ENCODE measurements around the gene CDHR4. TPM values are rescaled to one million over a fixed set of nuclear protein-coding genes. Genes with fewer than 3 reads are reported as not detected.

Gene CDHR4
- total and polyA plus RNA-seq, 2 donors (not counting 1 experiment from before 2014, with no cell fraction given): 0.18 to 0.32 TPM

- WGBS (ENCODE audit: insufficient coverage): 93% methylated on average over 21 of the region's 24 CpGs
- Histone ChIP-seq H3K36me3 (replicated peaks in 1 of 2; ENCODE audit: control extremely low read depth in 1 of 2, control insufficient read depth in 1 of 2, extremely low read depth in 1 of 2, insufficient read depth in 2 of 2, low read length in 1 of 2) (no peaks in the 10 kb centered on the region), H3K9ac (ENCODE audit: low read length) (no peak overlapping the region), H3K4me2 (replicated peaks; ENCODE audit: low read depth, low read length, poor library complexity, severe bottlenecking) (no peak overlapping the region), H2AFZ (ENCODE audit: insufficient read depth, low read depth, low read length, poor library complexity, severe bottlenecking) (no peak overlapping the region), H3K79me2 (ENCODE audit: control insufficient read depth, insufficient read depth, low read length) (no peaks in the 10 kb centered on the region), H3K27me3 (replicated peaks in 1 of 4; ENCODE audit: control extremely low read depth in 1 of 4, control insufficient read depth in 3 of 4, insufficient read depth in 4 of 4, low read length in 3 of 4) (peaks cover 0 to 3% (median 0%) of the 10 kb centered on the region in 4 experiments), H3K9me3 (ENCODE audit: control extremely low read depth in 1 of 3, control insufficient read depth in 2 of 3, insufficient read depth in 1 of 3, low read length in 2 of 3) (no peaks in the 10 kb centered on the region), H3K4me1 (ENCODE audit: control insufficient read depth in 2 of 2, insufficient read depth in 2 of 2, low read length in 2 of 2) (peaks cover 0 to under 1% of the 10 kb centered on the region in 2 donors), H4K20me1 (ENCODE audit: control insufficient read depth, insufficient read depth, low read length, poor library complexity, severe bottlenecking) (no peaks in the 10 kb centered on the region), H3K4me3 (ENCODE audit: control extremely low read depth in 1 of 5, extremely low read depth in 1 of 5, insufficient read depth in 1 of 5, low read depth in 2 of 5, low read length in 4 of 5) (no peak overlapping the region), H3K27ac (ENCODE audit: low read length in 2 of 2) (no peak overlapping the region)
- TF ChIP-seq CTCF (IDR thresholded peaks at IDR 0.05) (no peak), EZH2 (IDR thresholded peaks at IDR 0.05; ENCODE audit: borderline replicate concordance, insufficient read depth, low read depth, low read length, poor library complexity, severe bottlenecking) (no peak)
- Mint-ChIP-seq H3K27ac (no peak overlapping the region), H3K4me1 (peaks cover 1% of the 10 kb centered on the region), H3K4me3 (no peak overlapping the region), H3K9me3 (ENCODE audit: insufficient read depth) (no peaks in the 10 kb centered on the region), H3K27me3 (no peaks in the 10 kb centered on the region)
- ChIA-PET POLR2A (no interaction called here), CTCF (no interaction called here)
- intact Hi-C loops (cut with micrococcal nuclease): no loop called here
- no peak for ATAC-seq (ENCODE audit: low read depth)
- no peak for DNase-seq
Measured at GRCh38 chr3:49794926-49795905, 4.5 kb downstream of the CDHR4 start.

GRCh38 chr3:49794431-49794830, 5.2 kb downstream of the CDHR4 start:
- TF ChIP-seq CTCF (IDR thresholded peaks at IDR 0.05): no peak
- TF ChIP-seq EZH2 (IDR thresholded peaks at IDR 0.05; ENCODE audit: borderline replicate concordance, insufficient read depth, low read depth, low read length, poor library complexity, severe bottlenecking): no peak
- ATAC-seq (ENCODE audit: low read depth) (no peak), DNase-seq (no peak)
- H4K20me1 ChIP-seq (ENCODE audit: control insufficient read depth, insufficient read depth, low read length, poor library complexity, severe bottlenecking): no peaks in the 10 kb centered on the region
- no peaks in the 10 kb centered on the region for H3K9me3 Mint-ChIP-seq (ENCODE audit: insufficient read depth)
- H3K4me2 ChIP-seq (replicated peaks; ENCODE audit: low read depth, low read length, poor library complexity, severe bottlenecking): no peak overlapping the region
- CTCF ChIA-PET: no interaction called here
- POLR2A ChIA-PET: interaction anchor here (0.6 kb wide), 1 partner anchor 20 kb away, joined by 7 read pairs; no protein-coding TSS in a partner anchor
- no peaks in the 10 kb centered on the region for H3K36me3 ChIP-seq (replicated peaks in 1 of 2; ENCODE audit: control extremely low read depth in 1 of 2, control insufficient read depth in 1 of 2, extremely low read depth in 1 of 2, insufficient read depth in 2 of 2, low read length in 1 of 2)
- H2AFZ ChIP-seq (ENCODE audit: insufficient read depth, low read depth, low read length, poor library complexity, severe bottlenecking): no peak overlapping the region
- H3K27me3 Mint-ChIP-seq: no peaks in the 10 kb centered on the region
- peaks cover 0 to 3% (median 0%) of the 10 kb centered on the region in 4 experiments for H3K27me3 ChIP-seq (replicated peaks in 1 of 4; ENCODE audit: control extremely low read depth in 1 of 4, control insufficient read depth in 3 of 4, insufficient read depth in 4 of 4, low read length in 3 of 4)
- no peak overlapping the region for H3K27ac ChIP-seq (ENCODE audit: low read length in 2 of 2)
- H3K9ac ChIP-seq (ENCODE audit: low read length): no peak overlapping the region
- no peak overlapping the region for H3K27ac Mint-ChIP-seq
- H3K9me3 ChIP-seq (ENCODE audit: control extremely low read depth in 1 of 3, control insufficient read depth in 2 of 3, insufficient read depth in 1 of 3, low read length in 2 of 3): no peaks in the 10 kb centered on the region
- peaks cover 5% of the 10 kb centered on the region for H3K4me1 Mint-ChIP-seq
- H3K79me2 ChIP-seq (ENCODE audit: control insufficient read depth, insufficient read depth, low read length): no peaks in the 10 kb centered on the region
- no peak overlapping the region for H3K4me3 Mint-ChIP-seq
- intact Hi-C loops (cut with micrococcal nuclease): no loop called here
- peaks cover 0 to 8% of the 10 kb centered on the region in 2 donors for H3K4me1 ChIP-seq (ENCODE audit: control insufficient read depth in 2 of 2, insufficient read depth in 2 of 2, low read length in 2 of 2)
- 78% methylated on average over 4 of the region's 4 CpGs for WGBS (ENCODE audit: insufficient coverage)
- no peak overlapping the region for H3K4me3 ChIP-seq (ENCODE audit: control extremely low read depth in 1 of 5, extremely low read depth in 1 of 5, insufficient read depth in 1 of 5, low read depth in 2 of 5, low read length in 4 of 5)

All from B cell (primary cell).